ENCODE data around the gene OLAH.

Gene OLAH

DNA sequence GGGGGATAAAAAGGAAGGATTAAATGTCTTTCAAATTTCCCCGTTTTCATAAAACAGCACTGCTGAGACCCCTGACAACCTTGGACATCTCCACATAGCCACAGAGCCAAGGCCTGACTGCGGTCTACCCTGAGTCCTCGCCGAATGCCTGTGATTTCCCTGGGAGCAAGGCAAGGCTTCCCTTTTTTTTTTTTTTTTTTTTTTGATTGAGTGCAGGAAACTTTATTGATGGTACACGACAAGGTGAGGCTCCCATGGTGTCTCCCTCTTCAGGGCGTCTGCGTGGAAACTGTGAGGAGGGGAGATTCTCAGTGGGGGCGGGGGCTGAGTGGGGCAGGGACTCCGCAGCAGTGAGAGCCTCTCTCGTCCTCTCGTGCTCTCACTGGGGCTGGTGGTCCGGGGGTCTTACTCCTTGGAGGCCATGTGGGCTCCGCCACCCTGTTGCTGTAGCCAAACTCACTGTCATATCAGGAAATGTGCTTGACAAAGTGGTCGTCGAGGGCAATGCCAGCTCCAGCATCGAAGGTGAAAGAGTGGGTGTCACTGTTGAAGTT, 49.2 kb downstream of the OLAH start:
- H3K4me3 ChIP-seq (replicated peaks; ENCODE audit: low read depth, low read length) = no peak overlapping the region
- DNase-seq (ENCODE audit: extremely low read depth, insufficient read length) = no peak
- no peak for TF ChIP-seq CTCF (IDR thresholded peaks at IDR 0.05; ENCODE audit: insufficient read depth, low read length, poor library complexity, severe bottlenecking)
- no peaks in the 10 kb centered on the region for H3K36me3 ChIP-seq (ENCODE audit: control insufficient read depth, insufficient read depth, low read length)
- no peaks in the 10 kb centered on the region; the same call in 1 of the 2 replicates for H3K27me3 ChIP-seq (replicated peaks; ENCODE audit: control insufficient read depth, insufficient read depth, low read length)

DNA sequence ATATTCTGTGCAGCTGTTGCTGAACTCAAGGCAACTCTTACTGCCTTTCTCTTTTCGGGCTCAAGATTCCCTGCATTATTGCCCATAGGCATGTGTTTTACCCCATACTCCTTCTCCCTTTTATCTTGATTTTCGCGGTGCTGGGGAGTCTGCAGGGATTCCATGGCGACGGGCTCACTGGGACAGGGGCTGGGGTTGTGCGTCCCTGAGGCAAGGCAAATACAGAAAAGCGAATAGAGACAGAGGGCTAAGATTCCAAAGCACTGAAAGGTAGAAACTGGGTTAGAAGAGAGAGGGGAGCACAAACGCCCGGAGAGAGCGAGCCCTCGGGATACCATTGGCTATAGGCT, 52.9 kb downstream of the OLAH start:
- H3K27me3 ChIP-seq (replicated peaks; ENCODE audit: control insufficient read depth, insufficient read depth, low read length) = no peaks in the 10 kb centered on the region
- peak overlapping the region; percentile 92 for H3K4me3 ChIP-seq (replicated peaks; ENCODE audit: low read depth, low read length)
- TF ChIP-seq CTCF (IDR thresholded peaks at IDR 0.05; ENCODE audit: insufficient read depth, low read length, poor library complexity, severe bottlenecking) = no peak
- peaks cover 2% of the 10 kb centered on the region; the same call in 1 of the 2 replicates for H3K36me3 ChIP-seq (ENCODE audit: control insufficient read depth, insufficient read depth, low read length)
- DNase-seq (ENCODE audit: extremely low read depth, insufficient read length) = no peak

- DNase-seq (ENCODE audit: extremely low read depth, insufficient read length) = peak; percentile 98
- no peaks in the 10 kb centered on the region for H3K27me3 ChIP-seq (replicated peaks; ENCODE audit: control insufficient read depth, insufficient read depth, low read length)
- H3K36me3 ChIP-seq (ENCODE audit: control insufficient read depth, insufficient read depth, low read length) = peaks cover 5% of the 10 kb centered on the region
- H3K4me3 ChIP-seq (replicated peaks; ENCODE audit: low read depth, low read length) = peak within 1 kb of the TSS; percentile 92
- TF ChIP-seq CTCF (IDR thresholded peaks at IDR 0.05; ENCODE audit: insufficient read depth, low read length, poor library complexity, severe bottlenecking) = no peak
These were observed 53.5 kb downstream of the OLAH start, which contains the start of gene RPP38 for GRCh38 chr10:15097011-15097812. RPP38 (plus strand) TSS chr10:15097355; CDS start chr10:15103315, 5,960 bp downstream.

DNA sequence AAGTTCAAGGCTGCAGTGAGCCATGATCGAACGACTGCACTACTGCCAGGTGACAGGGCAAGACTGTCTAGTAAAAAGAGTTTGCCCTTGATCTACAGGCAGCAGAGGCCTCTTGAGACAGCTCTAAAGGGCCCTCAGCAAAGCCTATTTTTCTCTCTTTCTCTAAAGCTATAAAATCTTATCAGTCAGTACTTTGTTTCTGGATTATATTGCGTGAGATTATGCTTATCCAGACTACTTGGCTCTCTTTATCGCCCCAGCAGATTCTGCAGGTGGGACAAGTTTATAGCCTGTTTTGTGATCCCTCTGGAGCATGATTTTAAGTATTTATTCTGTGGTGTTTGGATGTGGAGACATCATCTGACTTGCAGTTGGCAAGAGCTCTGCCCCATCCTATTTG, 56.1 kb downstream of the OLAH start:
- peaks cover 15% of the 10 kb centered on the region for H3K36me3 ChIP-seq (ENCODE audit: control insufficient read depth, insufficient read depth, low read length)
- no peak for TF ChIP-seq CTCF (IDR thresholded peaks at IDR 0.05; ENCODE audit: insufficient read depth, low read length, poor library complexity, severe bottlenecking)
- no peak for DNase-seq (ENCODE audit: extremely low read depth, insufficient read length)
- no peaks in the 10 kb centered on the region for H3K27me3 ChIP-seq (replicated peaks; ENCODE audit: control insufficient read depth, insufficient read depth, low read length)
- H3K4me3 ChIP-seq (replicated peaks; ENCODE audit: low read depth, low read length) = no peak overlapping the region

DNA sequence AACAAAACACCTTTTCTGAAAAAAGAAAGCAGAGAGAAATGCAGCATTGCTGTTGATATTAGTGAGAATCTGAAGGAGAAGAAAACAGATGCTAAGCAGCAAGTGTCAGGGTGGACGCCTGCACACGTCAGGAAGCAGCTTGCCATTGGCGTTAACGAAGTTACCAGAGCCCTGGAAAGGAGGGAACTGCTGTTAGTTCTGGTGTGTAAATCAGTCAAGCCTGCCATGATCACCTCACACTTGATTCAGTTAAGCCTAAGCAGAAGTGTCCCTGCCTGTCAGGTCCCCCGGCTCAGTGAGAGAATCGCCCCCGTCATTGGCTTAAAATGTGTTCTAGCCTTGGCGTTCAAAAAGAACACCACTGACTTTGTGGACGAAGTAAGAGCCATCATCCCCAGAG, 59.8 kb downstream of the OLAH start:
- no peak for DNase-seq (ENCODE audit: extremely low read depth, insufficient read length)
- Histone ChIP-seq H3K27me3 (replicated peaks; ENCODE audit: control insufficient read depth, insufficient read depth, low read length) (no peaks in the 10 kb centered on the region), H3K4me3 (replicated peaks; ENCODE audit: low read depth, low read length) (no peak overlapping the region), H3K36me3 (ENCODE audit: control insufficient read depth, insufficient read depth, low read length) (peaks cover 16% of the 10 kb centered on the region)
- no peak for TF ChIP-seq CTCF (IDR thresholded peaks at IDR 0.05; ENCODE audit: insufficient read depth, low read length, poor library complexity, severe bottlenecking)

Data from GM06990 (cell line).